ENCODE data around the gene CYYR1.

The CYYR1 gene

DNA sequence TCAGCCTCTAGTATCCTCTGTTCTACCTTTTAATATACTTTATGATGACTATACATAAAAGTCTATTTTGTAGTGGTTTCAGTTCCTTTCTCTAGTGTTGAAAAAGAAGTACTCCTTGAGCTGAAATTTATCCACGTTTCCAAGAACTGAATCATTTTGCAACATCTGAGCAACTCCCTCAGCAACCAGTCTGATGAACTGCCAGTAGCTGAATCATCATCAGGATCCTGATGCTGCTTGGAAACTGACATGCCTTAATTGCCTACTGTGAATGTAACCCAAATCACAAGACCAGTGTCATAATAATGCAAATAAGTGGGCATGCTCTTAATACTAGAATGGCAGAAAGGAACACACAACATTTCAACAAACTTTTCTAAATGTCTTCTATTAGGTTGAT, 103.3 kb downstream of the CYYR1 start:
- whole genome bisulfite sequencing, 2 donors (ENCODE audit: extremely low coverage in 2 of 2, insufficient read length in 2 of 2, insufficient replicate concordance in 1 of 2): no CpG with 5 or more reads among the region's 1 CpG
- DNase-seq (ENCODE audit: low spot score): no peak
- Histone ChIP-seq H2BK5ac (ENCODE audit: low read length) (no peak overlapping the region), H2BK120ac (ENCODE audit: low read depth, low read length) (no peak overlapping the region), H2AFZ (ENCODE audit: low read length) (no peak overlapping the region), H3K27me3 (ENCODE audit: control insufficient read depth in 3 of 3, insufficient read depth in 3 of 3, low read depth in 1 of 3, low read length in 3 of 3) (no peaks in the 10 kb centered on the region), H3K9ac (ENCODE audit: low read depth, low read length, poor library complexity) (no peak overlapping the region), H2BK15ac (ENCODE audit: low read length) (no peak overlapping the region), H3K36me3 (replicated peaks in 1 of 2; ENCODE audit: control insufficient read depth in 2 of 2, insufficient read depth in 2 of 2, low read length in 2 of 2) (peaks cover 1 to 9% of the 10 kb centered on the region in 2 donors), H3K18ac (ENCODE audit: low read length) (no peak overlapping the region), H3K4me2 (ENCODE audit: insufficient read depth, low read length, poor library complexity, severe bottlenecking) (no peak overlapping the region), H3K4me3 (ENCODE audit: low read length in 2 of 2) (no peak overlapping the region), H3K4me1 (ENCODE audit: control insufficient read depth in 2 of 2, insufficient read depth in 1 of 2, low read depth in 1 of 2, low read length in 2 of 2) (no peaks in the 10 kb centered on the region), H3K14ac (ENCODE audit: low read length) (no peak overlapping the region), H4K8ac (ENCODE audit: low read depth, low read length) (no peak overlapping the region), H2BK12ac (ENCODE audit: low read length) (no peak overlapping the region), H3K27ac (replicated peaks; ENCODE audit: low read length) (no peak overlapping the region), H3K23ac (ENCODE audit: low read depth, low read length, poor library complexity) (no peak overlapping the region), H4K91ac (ENCODE audit: low read depth, low read length, poor library complexity) (no peak overlapping the region), H3K4ac (ENCODE audit: low read length) (no peak overlapping the region), H2AK5ac (ENCODE audit: low read depth, low read length) (no peak overlapping the region), H3K9me3 (replicated peaks in 1 of 2; ENCODE audit: control insufficient read depth in 2 of 2, insufficient read depth in 1 of 2, low read depth in 1 of 2, low read length in 2 of 2) (no peaks in the 10 kb centered on the region), H3K79me1 (ENCODE audit: low read depth, low read length) (no peaks in the 10 kb centered on the region)

DNA sequence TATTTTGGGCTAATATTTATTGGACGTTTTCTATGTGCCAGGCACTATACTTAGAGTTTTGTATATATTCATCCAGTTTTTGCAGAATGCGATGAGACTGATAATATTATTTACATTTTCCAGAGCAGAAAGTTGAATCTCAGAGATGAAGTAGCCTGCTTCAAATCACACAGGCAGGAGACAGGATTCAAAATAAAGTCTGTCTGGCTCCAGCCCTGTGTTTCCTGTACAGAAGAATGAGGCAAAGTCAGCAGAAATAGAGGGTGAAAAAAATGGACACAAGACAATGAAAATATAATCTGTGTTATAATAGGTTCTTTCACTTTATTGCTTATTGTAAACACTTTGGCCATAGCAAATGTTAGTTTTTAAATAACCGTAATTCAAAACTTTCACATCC, 107.2 kb downstream of the CYYR1 start:
- H3K23ac ChIP-seq (ENCODE audit: low read depth, low read length, poor library complexity): no peak overlapping the region
- H3K4me2 ChIP-seq (ENCODE audit: insufficient read depth, low read length, poor library complexity, severe bottlenecking): no peak overlapping the region
- H2BK12ac ChIP-seq (ENCODE audit: low read length): no peak overlapping the region
- no peak overlapping the region for H2BK120ac ChIP-seq (ENCODE audit: low read depth, low read length)
- H3K27me3 ChIP-seq (ENCODE audit: control insufficient read depth in 3 of 3, insufficient read depth in 3 of 3, low read depth in 1 of 3, low read length in 3 of 3): no peaks in the 10 kb centered on the region
- no peak overlapping the region for H3K14ac ChIP-seq (ENCODE audit: low read length)
- no peak overlapping the region for H2BK5ac ChIP-seq (ENCODE audit: low read length)
- no peak overlapping the region for H3K9ac ChIP-seq (ENCODE audit: low read depth, low read length, poor library complexity)
- H3K18ac ChIP-seq (ENCODE audit: low read length): no peak overlapping the region
- no peaks in the 10 kb centered on the region for H3K79me1 ChIP-seq (ENCODE audit: low read depth, low read length)
- H3K9me3 ChIP-seq (replicated peaks in 1 of 2; ENCODE audit: control insufficient read depth in 2 of 2, insufficient read depth in 1 of 2, low read depth in 1 of 2, low read length in 2 of 2): no peaks in the 10 kb centered on the region
- H3K27ac ChIP-seq (replicated peaks; ENCODE audit: low read length): no peak overlapping the region
- WGBS, 2 donors (ENCODE audit: extremely low coverage in 2 of 2, insufficient read length in 2 of 2, insufficient replicate concordance in 1 of 2): no CpG with 5 or more reads among the region's 3 CpGs
- DNase-seq (ENCODE audit: low spot score): no peak
- H4K91ac ChIP-seq (ENCODE audit: low read depth, low read length, poor library complexity): no peak overlapping the region
- H2BK15ac ChIP-seq (ENCODE audit: low read length): no peak overlapping the region
- H3K4me1 ChIP-seq (ENCODE audit: control insufficient read depth in 2 of 2, insufficient read depth in 1 of 2, low read depth in 1 of 2, low read length in 2 of 2): no peaks in the 10 kb centered on the region
- H4K8ac ChIP-seq (ENCODE audit: low read depth, low read length): no peak overlapping the region
- no peak overlapping the region for H3K4me3 ChIP-seq (ENCODE audit: low read length in 2 of 2)
- no peak overlapping the region for H3K4ac ChIP-seq (ENCODE audit: low read length)
- no peak overlapping the region for H2AFZ ChIP-seq (ENCODE audit: low read length)
- no peak overlapping the region for H2AK5ac ChIP-seq (ENCODE audit: low read depth, low read length)
- H3K36me3 ChIP-seq (replicated peaks in 1 of 2; ENCODE audit: control insufficient read depth in 2 of 2, insufficient read depth in 2 of 2, low read length in 2 of 2): peaks cover 1 to 9% of the 10 kb centered on the region in 2 donors

DNA sequence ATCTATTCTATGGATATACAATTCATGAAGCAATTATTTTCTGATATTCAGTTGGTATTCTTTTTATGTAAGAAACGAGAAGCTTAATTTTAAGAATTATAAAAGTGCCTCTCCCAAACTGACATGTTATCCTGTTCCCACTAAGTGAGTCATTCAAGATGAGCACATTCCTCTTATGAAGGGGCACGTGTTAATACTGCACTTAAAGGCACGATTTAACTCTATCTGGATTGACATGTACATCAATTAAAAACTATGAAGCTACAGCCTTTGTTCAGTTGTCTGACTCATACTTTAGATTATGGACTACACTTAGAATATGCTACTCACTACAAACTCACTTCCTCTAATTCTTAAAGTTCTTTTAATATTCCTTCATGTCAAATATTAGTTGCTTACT, 111.6 kb downstream of the CYYR1 start:
- WGBS, 2 donors (ENCODE audit: extremely low coverage in 2 of 2, insufficient read length in 2 of 2, insufficient replicate concordance in 1 of 2): no CpG with 5 or more reads among the region's 3 CpGs
- no peak overlapping the region for H3K14ac ChIP-seq (ENCODE audit: low read length)
- H2BK5ac ChIP-seq (ENCODE audit: low read length): no peak overlapping the region
- no peak overlapping the region for H4K91ac ChIP-seq (ENCODE audit: low read depth, low read length, poor library complexity)
- H3K23ac ChIP-seq (ENCODE audit: low read depth, low read length, poor library complexity): no peak overlapping the region
- H3K4me2 ChIP-seq (ENCODE audit: insufficient read depth, low read length, poor library complexity, severe bottlenecking): no peak overlapping the region
- H2BK12ac ChIP-seq (ENCODE audit: low read length): no peak overlapping the region
- no peak overlapping the region for H2AK5ac ChIP-seq (ENCODE audit: low read depth, low read length)
- H2AFZ ChIP-seq (ENCODE audit: low read length): no peak overlapping the region
- no peaks in the 10 kb centered on the region for H3K9me3 ChIP-seq (replicated peaks in 1 of 2; ENCODE audit: control insufficient read depth in 2 of 2, insufficient read depth in 1 of 2, low read depth in 1 of 2, low read length in 2 of 2)
- no peaks in the 10 kb centered on the region for H3K79me1 ChIP-seq (ENCODE audit: low read depth, low read length)
- no peak overlapping the region for H3K9ac ChIP-seq (ENCODE audit: low read depth, low read length, poor library complexity)
- H3K18ac ChIP-seq (ENCODE audit: low read length): no peak overlapping the region
- no peak overlapping the region for H3K4ac ChIP-seq (ENCODE audit: low read length)
- H2BK120ac ChIP-seq (ENCODE audit: low read depth, low read length): no peak overlapping the region
- H4K8ac ChIP-seq (ENCODE audit: low read depth, low read length): no peak overlapping the region
- H3K27ac ChIP-seq (replicated peaks; ENCODE audit: low read length): no peak overlapping the region
- no peak overlapping the region for H3K4me3 ChIP-seq (ENCODE audit: low read length in 2 of 2)
- DNase-seq (ENCODE audit: low spot score): no peak
- no peak overlapping the region for H2BK15ac ChIP-seq (ENCODE audit: low read length)
- no peaks in the 10 kb centered on the region for H3K36me3 ChIP-seq (replicated peaks in 1 of 2; ENCODE audit: control insufficient read depth in 2 of 2, insufficient read depth in 2 of 2, low read length in 2 of 2)
- H3K4me1 ChIP-seq (ENCODE audit: control insufficient read depth in 2 of 2, insufficient read depth in 1 of 2, low read depth in 1 of 2, low read length in 2 of 2): no peaks in the 10 kb centered on the region
- H3K27me3 ChIP-seq (ENCODE audit: control insufficient read depth in 3 of 3, insufficient read depth in 3 of 3, low read depth in 1 of 3, low read length in 3 of 3): no peaks in the 10 kb centered on the region

DNA sequence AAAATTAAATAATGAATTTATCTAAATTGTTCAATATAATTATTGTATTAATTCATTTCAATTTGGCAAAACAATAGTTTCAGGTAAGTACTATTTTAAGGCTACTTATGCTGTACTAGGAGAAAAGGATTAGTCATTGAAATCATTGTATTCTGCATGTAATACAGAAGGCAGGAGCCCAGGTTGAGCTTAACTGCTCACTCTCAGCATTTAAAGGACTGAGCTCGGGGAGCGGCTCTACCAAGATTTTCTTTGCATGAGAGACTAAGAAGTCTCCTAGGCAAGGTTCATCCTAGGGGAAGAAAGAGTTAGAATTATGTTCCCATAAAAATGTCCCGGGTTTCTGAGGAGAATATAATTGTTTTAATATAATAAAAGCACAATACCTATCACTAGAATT, 112.5 kb downstream of the CYYR1 start:
- Histone ChIP-seq H3K14ac (ENCODE audit: low read length) (no peak overlapping the region), H3K18ac (ENCODE audit: low read length) (no peak overlapping the region), H2BK120ac (ENCODE audit: low read depth, low read length) (no peak overlapping the region), H4K91ac (ENCODE audit: low read depth, low read length, poor library complexity) (no peak overlapping the region), H3K27me3 (ENCODE audit: control insufficient read depth in 3 of 3, insufficient read depth in 3 of 3, low read depth in 1 of 3, low read length in 3 of 3) (no peaks in the 10 kb centered on the region), H3K23ac (ENCODE audit: low read depth, low read length, poor library complexity) (no peak overlapping the region), H4K8ac (ENCODE audit: low read depth, low read length) (no peak overlapping the region), H2BK12ac (ENCODE audit: low read length) (no peak overlapping the region), H2BK15ac (ENCODE audit: low read length) (no peak overlapping the region), H3K9me3 (replicated peaks in 1 of 2; ENCODE audit: control insufficient read depth in 2 of 2, insufficient read depth in 1 of 2, low read depth in 1 of 2, low read length in 2 of 2) (no peaks in the 10 kb centered on the region), H3K36me3 (replicated peaks in 1 of 2; ENCODE audit: control insufficient read depth in 2 of 2, insufficient read depth in 2 of 2, low read length in 2 of 2) (no peaks in the 10 kb centered on the region), H3K4me2 (ENCODE audit: insufficient read depth, low read length, poor library complexity, severe bottlenecking) (no peak overlapping the region), H3K4me1 (ENCODE audit: control insufficient read depth in 2 of 2, insufficient read depth in 1 of 2, low read depth in 1 of 2, low read length in 2 of 2) (no peaks in the 10 kb centered on the region), H3K27ac (replicated peaks; ENCODE audit: low read length) (no peak overlapping the region), H3K4me3 (ENCODE audit: low read length in 2 of 2) (no peak overlapping the region), H2AK5ac (ENCODE audit: low read depth, low read length) (no peak overlapping the region), H3K4ac (ENCODE audit: low read length) (no peak overlapping the region), H2AFZ (ENCODE audit: low read length) (no peak overlapping the region), H3K79me1 (ENCODE audit: low read depth, low read length) (no peaks in the 10 kb centered on the region), H2BK5ac (ENCODE audit: low read length) (no peak overlapping the region), H3K9ac (ENCODE audit: low read depth, low read length, poor library complexity) (no peak overlapping the region)
- WGBS, 2 donors (ENCODE audit: extremely low coverage in 2 of 2, insufficient read length in 2 of 2, insufficient replicate concordance in 1 of 2): no CpG with 5 or more reads among the region's 3 CpGs
- DNase-seq (ENCODE audit: low spot score): no peak

Data from neuronal stem cell (in vitro differentiated cells).